ENCODE results near the gene PDIA2. TPM values are rescaled to one million over a fixed set of nuclear protein-coding genes. Genes with fewer than 3 reads are reported as not detected.

The PDIA2 gene
- total RNA-seq, 1 experiment from 2014 or later = not detected

GRCh38 chr16:314795-315299 lies 31.9 kb downstream of the PDIA2 start:
- DNase-seq = no peak
- no peaks in the 10 kb centered on the region for H3K9me2 ChIP-seq (ENCODE audit: insufficient read depth)
- TF ChIP-seq EZH2 (IDR thresholded peaks at IDR 0.05; ENCODE audit: low read depth) (no peak), CTCF (conservative IDR thresholded peaks at IDR 0.05) (no peak)
- no peak overlapping the region for H2AFZ ChIP-seq
- peaks cover 35% of the 10 kb centered on the region for H4K20me1 ChIP-seq (ENCODE audit: insufficient read depth)
- no peaks in the 10 kb centered on the region for H3K9me3 ChIP-seq (ENCODE audit: insufficient read depth, low read depth)
- peaks cover 7% of the 10 kb centered on the region; the same call in 1 of the 2 replicates for H3K36me3 ChIP-seq (ENCODE audit: low read depth)
- no peak overlapping the region for H3K27ac ChIP-seq
- H3K27me3 ChIP-seq (ENCODE audit: insufficient read depth, low read depth) = no peaks in the 10 kb centered on the region
- intact Hi-C loops (cut with micrococcal nuclease; ENCODE audit: unreplicated experiment) = no loop called here
- H3K4me3 ChIP-seq = no peak overlapping the region
- H3F3A ChIP-seq (ENCODE audit: insufficient read depth, low read depth) = peaks cover 9% of the 10 kb centered on the region; the same call in 1 of the 2 replicates
- POLR2A ChIA-PET (ENCODE audit: unreplicated experiment) = no interaction called here
- H3K4me2 ChIP-seq = no peak overlapping the region
- peaks cover 32% of the 10 kb centered on the region for H3K79me2 ChIP-seq (ENCODE audit: low read depth)
- peaks cover 13% of the 10 kb centered on the region for H3K4me1 ChIP-seq (replicated peaks; ENCODE audit: insufficient read depth)
- CTCF ChIA-PET = no interaction called here
- BruUV-seq (replicated peaks) = no TSS peak

- H2AFZ ChIP-seq = no peak overlapping the region
- TF ChIP-seq EZH2 (IDR thresholded peaks at IDR 0.05; ENCODE audit: low read depth) (no peak), CTCF (conservative IDR thresholded peaks at IDR 0.05) (no peak)
- intact Hi-C loops (cut with micrococcal nuclease; ENCODE audit: unreplicated experiment) = loop anchor here (1.0 kb wide), 1 partner anchor 35 kb away; the partner anchor contains the start of gene AXIN1
- H3F3A ChIP-seq (ENCODE audit: insufficient read depth, low read depth) = peaks cover 13% of the 10 kb centered on the region; the same call in 1 of the 2 replicates
- POLR2A ChIA-PET (ENCODE audit: unreplicated experiment) = interaction anchor here (0.6 kb wide), 2 partner anchors 62 to 98 kb away, joined by 3 to 13 read pairs; no protein-coding TSS in a partner anchor
- DNase-seq = peak; percentile 72 to 83
- no peaks in the 10 kb centered on the region for H3K9me3 ChIP-seq (ENCODE audit: insufficient read depth, low read depth)
- H3K79me2 ChIP-seq (ENCODE audit: low read depth) = peaks cover 49% of the 10 kb centered on the region
- peaks cover 50% of the 10 kb centered on the region for H4K20me1 ChIP-seq (ENCODE audit: insufficient read depth)
- no peaks in the 10 kb centered on the region for H3K9me2 ChIP-seq (ENCODE audit: insufficient read depth)
- no peaks in the 10 kb centered on the region for H3K27me3 ChIP-seq (ENCODE audit: insufficient read depth, low read depth)
- H3K4me3 ChIP-seq = no peak overlapping the region
- H3K4me1 ChIP-seq (replicated peaks; ENCODE audit: insufficient read depth) = peaks cover 13% of the 10 kb centered on the region
- H3K4me2 ChIP-seq = peak overlapping the region; percentile 53
- CTCF ChIA-PET = no interaction called here
- no peak overlapping the region for H3K27ac ChIP-seq
- peaks cover 7% of the 10 kb centered on the region; the same call in 1 of the 2 replicates for H3K36me3 ChIP-seq (ENCODE audit: low read depth)
- no TSS peak for BruUV-seq (replicated peaks)
Observed at GRCh38 chr16:316741-317464, 33.9 kb downstream of the PDIA2 start.

- 0 out of 2 replicates have a peak, but pooled peaks cover 4% of the 10 kb centered on the region for H3K36me3 ChIP-seq (ENCODE audit: low read depth)
Observed at GRCh38 chr16:317583-317982, 34.6 kb downstream of the PDIA2 start.

More at GRCh38 chr16:317583-317982, 34.6 kb downstream of the PDIA2 start:
- H3K79me2 ChIP-seq (ENCODE audit: low read depth) = peaks cover 49% of the 10 kb centered on the region
- H3K9me3 ChIP-seq (ENCODE audit: insufficient read depth, low read depth) = no peaks in the 10 kb centered on the region
- no peak overlapping the region for H3K4me3 ChIP-seq
- DNase-seq = no peak
- BruUV-seq (replicated peaks) = no TSS peak
- H3K27me3 ChIP-seq (ENCODE audit: insufficient read depth, low read depth) = no peaks in the 10 kb centered on the region
- H3K4me2 ChIP-seq = no peak overlapping the region
- peaks cover 13% of the 10 kb centered on the region for H3K4me1 ChIP-seq (replicated peaks; ENCODE audit: insufficient read depth)
- intact Hi-C loops (cut with micrococcal nuclease; ENCODE audit: unreplicated experiment) = no loop called here
- no peaks in the 10 kb centered on the region for H3K9me2 ChIP-seq (ENCODE audit: insufficient read depth)
- H3K27ac ChIP-seq = no peak overlapping the region
- H2AFZ ChIP-seq = no peak overlapping the region
- TF ChIP-seq CTCF (conservative IDR thresholded peaks at IDR 0.05) (no peak), EZH2 (IDR thresholded peaks at IDR 0.05; ENCODE audit: low read depth) (no peak)
- H4K20me1 ChIP-seq (ENCODE audit: insufficient read depth) = peaks cover 57% of the 10 kb centered on the region
- POLR2A ChIA-PET (ENCODE audit: unreplicated experiment) = interaction anchor here (0.6 kb wide), 1 partner anchor 99 kb away, joined by 13 read pairs; no protein-coding TSS in a partner anchor
- CTCF ChIA-PET = no interaction called here
- H3F3A ChIP-seq (ENCODE audit: insufficient read depth, low read depth) = peaks cover 13% of the 10 kb centered on the region; the same call in 1 of the 2 replicates
